ENCODE data around the gene CEND1. TPM values are rescaled to one million over a fixed set of nuclear protein-coding genes. Genes with fewer than 3 reads are reported as not detected.

CEND1 gene
- total RNA-seq, 1 donor from 2014 or later = 0.20 TPM

- H3K9me3 Mint-ChIP-seq (ENCODE audit: low read depth) = no peaks in the 10 kb centered on the region
- no peaks in the 10 kb centered on the region for H3K27me3 Mint-ChIP-seq (ENCODE audit: low read depth)
- peaks cover 2% of the 10 kb centered on the region for H3K36me3 Mint-ChIP-seq (ENCODE audit: low read depth)
- H3K4me3 Mint-ChIP-seq (ENCODE audit: unreplicated experiment) = peak within 1 kb of the TSS; percentile 84
- peak within 1 kb of the TSS; percentile 93 for H3K27ac Mint-ChIP-seq (ENCODE audit: unreplicated experiment)
- TF ChIP-seq CTCF (IDR thresholded peaks at IDR 0.05) = peak; percentile 87
- no peak for DNase-seq (ENCODE audit: low spot score)
- peaks cover 15% of the 10 kb centered on the region for H3K4me1 Mint-ChIP-seq (ENCODE audit: low read depth)
Measured at GRCh38 chr11:798093-798713, 8.3 kb upstream of the CEND1 start, which contains the start of gene SLC25A22. SLC25A22 (minus strand) TSS chr11:798281; CDS start chr11:795006, 3,275 bp downstream.

- H3K27me3 Mint-ChIP-seq (ENCODE audit: low read depth) = no peaks in the 10 kb centered on the region
- H3K36me3 Mint-ChIP-seq (ENCODE audit: low read depth) = peaks cover 2% of the 10 kb centered on the region
- TF ChIP-seq CTCF (IDR thresholded peaks at IDR 0.05) = no peak
Measured at GRCh38 chr11:797296-798092, 7.6 kb upstream of the CEND1 start.

GRCh38 chr11:796565-797295 lies 6.8 kb upstream of the CEND1 start:
- Mint-ChIP-seq H3K4me3 (ENCODE audit: unreplicated experiment) (peak overlapping the region; percentile 84), H3K27ac (ENCODE audit: unreplicated experiment) (peak overlapping the region; percentile 93), H3K9me3 (ENCODE audit: low read depth) (no peaks in the 10 kb centered on the region), H3K36me3 (ENCODE audit: low read depth) (peaks cover 2% of the 10 kb centered on the region), H3K27me3 (ENCODE audit: low read depth) (no peaks in the 10 kb centered on the region), H3K4me1 (ENCODE audit: low read depth) (peaks cover 15% of the 10 kb centered on the region)
- no peak for TF ChIP-seq CTCF (IDR thresholded peaks at IDR 0.05)
- DNase-seq (ENCODE audit: low spot score) = no peak

More at GRCh38 chr11:797296-798092, 7.6 kb upstream of the CEND1 start:
- no peak for DNase-seq (ENCODE audit: low spot score)
- Mint-ChIP-seq H3K27ac (ENCODE audit: unreplicated experiment) (peak overlapping the region; percentile 93), H3K4me1 (ENCODE audit: low read depth) (peaks cover 15% of the 10 kb centered on the region), H3K9me3 (ENCODE audit: low read depth) (no peaks in the 10 kb centered on the region), H3K4me3 (ENCODE audit: unreplicated experiment) (peak overlapping the region; percentile 84)

- no peaks in the 10 kb centered on the region for H3K9me3 Mint-ChIP-seq (ENCODE audit: low read depth)
- H3K27me3 Mint-ChIP-seq (ENCODE audit: low read depth) = no peaks in the 10 kb centered on the region
- no peak for DNase-seq (ENCODE audit: low spot score)
- peaks cover 15% of the 10 kb centered on the region for H3K4me1 Mint-ChIP-seq (ENCODE audit: low read depth)
- no peak for TF ChIP-seq CTCF (IDR thresholded peaks at IDR 0.05)
- peaks cover 2% of the 10 kb centered on the region for H3K36me3 Mint-ChIP-seq (ENCODE audit: low read depth)
- H3K4me3 Mint-ChIP-seq (ENCODE audit: unreplicated experiment) = peak overlapping the region; percentile 84
- peak overlapping the region; percentile 82 for H3K27ac Mint-ChIP-seq (ENCODE audit: unreplicated experiment)
Measured at GRCh38 chr11:795634-796564, 6.0 kb upstream of the CEND1 start.
